ENCODE results near the gene KDM4F.
"Not testable (repeated sequence)": the region's sequence is repeated elsewhere in the genome, so short reads cannot be mapped to it uniquely, and the experiment has no call there.

DNA sequence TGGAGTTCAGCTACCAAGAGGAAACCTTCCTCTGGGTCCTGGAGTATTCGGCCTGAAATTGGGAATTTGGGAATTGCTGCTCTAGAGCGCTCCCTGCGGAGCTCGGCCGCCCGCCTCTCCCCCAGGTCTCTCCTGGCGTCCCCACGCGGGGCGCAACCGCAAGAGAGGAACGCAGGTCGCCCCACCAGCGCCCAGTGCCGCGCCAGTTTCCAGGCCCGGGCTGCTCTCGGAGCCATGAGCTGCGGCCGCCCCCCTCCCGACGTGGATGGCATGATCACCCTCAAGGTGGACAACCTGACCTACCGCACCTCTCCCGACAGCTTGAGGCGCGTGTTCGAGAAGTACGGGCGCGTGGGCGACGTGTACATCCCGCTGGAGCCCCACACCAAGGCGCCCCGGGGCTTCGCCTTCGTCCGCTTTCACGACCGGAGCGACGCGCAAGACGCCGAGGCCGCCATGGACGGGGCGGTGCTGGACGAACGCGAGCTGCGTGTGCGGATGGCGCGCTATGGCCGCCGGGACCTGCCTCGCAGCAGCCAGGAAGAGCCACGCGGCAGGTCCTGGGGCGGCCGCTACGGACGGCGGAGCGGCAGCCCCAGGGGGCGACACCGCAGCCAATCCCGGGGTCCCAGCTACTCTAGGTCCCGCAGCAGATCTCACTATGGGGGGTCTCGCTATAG lies 11.7 kb upstream of the KDM4F start:
- not testable (repeated sequence) for TF ChIP-seq POLR2A (IDR thresholded peaks at IDR 0.05)
- TF ChIP-seq, protein P1, sequence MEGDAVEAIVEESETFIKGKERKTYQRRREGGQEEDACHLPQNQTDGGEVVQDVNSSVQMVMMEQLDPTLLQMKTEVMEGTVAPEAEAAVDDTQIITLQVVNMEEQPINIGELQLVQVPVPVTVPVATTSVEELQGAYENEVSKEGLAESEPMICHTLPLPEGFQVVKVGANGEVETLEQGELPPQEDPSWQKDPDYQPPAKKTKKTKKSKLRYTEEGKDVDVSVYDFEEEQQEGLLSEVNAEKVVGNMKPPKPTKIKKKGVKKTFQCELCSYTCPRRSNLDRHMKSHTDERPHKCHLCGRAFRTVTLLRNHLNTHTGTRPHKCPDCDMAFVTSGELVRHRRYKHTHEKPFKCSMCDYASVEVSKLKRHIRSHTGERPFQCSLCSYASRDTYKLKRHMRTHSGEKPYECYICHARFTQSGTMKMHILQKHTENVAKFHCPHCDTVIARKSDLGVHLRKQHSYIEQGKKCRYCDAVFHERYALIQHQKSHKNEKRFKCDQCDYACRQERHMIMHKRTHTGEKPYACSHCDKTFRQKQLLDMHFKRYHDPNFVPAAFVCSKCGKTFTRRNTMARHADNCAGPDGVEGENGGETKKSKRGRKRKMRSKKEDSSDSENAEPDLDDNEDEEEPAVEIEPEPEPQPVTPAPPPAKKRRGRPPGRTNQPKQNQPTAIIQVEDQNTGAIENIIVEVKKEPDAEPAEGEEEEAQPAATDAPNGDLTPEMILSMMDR (IDR thresholded peaks at IDR 0.05), result not testable (repeated sequence)

Measured in adrenal gland (tissue), 5 donors.